HepG2 (cell line): Measurements from ENCODE around the gene HSPA6. TPM values are rescaled to one million over a fixed set of nuclear protein-coding genes. Genes with fewer than 3 reads are reported as not detected.

Source experiments
- ATAC-seq: fragments of 200-7000 bp; cut with Tn5 transposase; 3 replicates; pipeline ENCODE4 v1.9.1; 2020; ENCODE audit warnings: mild to moderate bottlenecking, moderate library complexity
- BruUV-seq: library from RNA; stranded (reverse); fragments of 400-500 nt; replicated peaks from 2 replicates; lab custom pipeline; 2021; lab: Mats Ljungman, UMichigan
- CTCF ChIA-PET: fragments of 300-600 bp; formaldehyde crosslinking; extraction: SDS; loops from one replicate; lab custom pipeline; 2021; ENCODE audit warnings: low total read pairs, inconsistent platforms, low intra/inter-chr PET ratio; lab: Yijun Ruan, JAX
- POLR2A ChIA-PET: fragments of 350-600 bp; sonication (Branson Sonifier 250); formaldehyde crosslinking; loops from one replicate; lab custom pipeline; 2020; ENCODE audit warnings: antibody characterized with exemption, inconsistent platforms; lab: Yijun Ruan, JAX
- DNase-seq: peaks from one replicate; pipeline ENCODE4 v3.0.0-alpha.2; 2015; ENCODE audit warnings: low spot score
- FAIRE-seq: peaks from 3 replicates; lab custom pipeline; 2011; peaks lifted over from hg19 to GRCh38; lab: Jason Lieb, UNC
- H2AFZ ChIP-seq: one replicate; pipeline ENCODE4 v1.6.1; 2011; ENCODE audit warnings: low read length, inconsistent platforms
- H3K27ac ChIP-seq: fragments of 300-600 bp; 3 replicates; pipeline ENCODE4 v1.8.0; 2011; ENCODE audit warnings: mixed run types, mild to moderate bottlenecking, mixed read lengths, low read length, inconsistent platforms; ENCODE audit not compliant: insufficient read depth; ENCODE audit errors: extremely low read length
- H3K27me3 ChIP-seq, 2 experiments: fragments of 200-600 bp in 1 of 2; 2 replicates in 1 of 2; 3 replicates in 1 of 2; pipeline versions ENCODE4 v1.6.0 to v1.8.0; 2011; ENCODE audit warnings: low read length in 2 of 2, mild to moderate bottlenecking in 2 of 2, moderate library complexity in 2 of 2, inconsistent platforms in 1 of 2; ENCODE audit not compliant: insufficient read depth in 2 of 2, control insufficient read depth in 1 of 2
- H3K36me3 ChIP-seq, 2 experiments: fragments of 200-600 bp in 1 of 2; replicated peaks in 1 of 2; 2 replicates in 1 of 2; 3 replicates in 1 of 2; pipeline versions ENCODE4 v1.5.1 to v1.8.0; 2011; ENCODE audit warnings: low read length in 2 of 2, inconsistent platforms in 1 of 2; ENCODE audit not compliant: insufficient read depth in 2 of 2, control insufficient read depth in 1 of 2
- H3K4me1 ChIP-seq: 2 replicates; pipeline ENCODE4 v1.5.1; 2012; ENCODE audit warnings: low read length, inconsistent platforms; ENCODE audit not compliant: insufficient read depth
- H3K4me2 ChIP-seq: 2 replicates; pipeline ENCODE4 v1.6.0; 2011; ENCODE audit warnings: low read depth, low read length, inconsistent platforms
- H3K4me3 ChIP-seq, 3 experiments: fragments of 200-600 bp in 1 of 3; sonication (generic), shearing (Covaris generic) in 1 of 3; replicated peaks in 1 of 3; 2 replicates each; pipeline ENCODE4 v1.5.1; 2011 to 2016; ENCODE audit warnings: low read length in 3 of 3, inconsistent platforms in 2 of 3, low read depth in 2 of 3, mild to moderate bottlenecking in 2 of 3, control low read depth in 1 of 3, mixed read lengths in 1 of 3; ENCODE audit not compliant: insufficient read depth in 1 of 3
- H3K79me2 ChIP-seq: one replicate; pipeline ENCODE4 v1.6.1; 2011; ENCODE audit warnings: low read length, inconsistent platforms; ENCODE audit not compliant: insufficient read depth
- H3K9ac ChIP-seq: 2 replicates; pipeline ENCODE4 v1.6.0; 2011; ENCODE audit warnings: mild to moderate bottlenecking, low read depth, low read length, inconsistent platforms; ENCODE audit not compliant: insufficient read depth
- H3K9me3 ChIP-seq: 2 replicates; pipeline ENCODE4 v1.5.1; 2012; ENCODE audit warnings: mild to moderate bottlenecking, low read length
- H4K20me1 ChIP-seq: 2 replicates; pipeline ENCODE4 v1.6.0; 2011; ENCODE audit warnings: inconsistent platforms, mild to moderate bottlenecking, low read length, moderate library complexity; ENCODE audit not compliant: insufficient read depth
- ELF4 ChIP-seq: sonication (generic); formaldehyde crosslinking; IDR thresholded peaks from 2 replicates; pipeline ENCODE4 v1.5.0; 2020; ENCODE audit warnings: missing genetic modification reagents, mild to moderate bottlenecking, moderate library complexity, borderline replicate concordance
- EP300 ChIP-seq, 3 experiments: sonication (generic) in 1 of 3; formaldehyde crosslinking in 1 of 3; IDR thresholded peaks; 2 replicates each; pipeline versions ENCODE4 v1.5.1 to v1.6.1; 2011 to 2020; ENCODE audit warnings: low read depth in 2 of 3, low read length in 2 of 3, borderline replicate concordance in 1 of 3, improper control_type of control experiment in 1 of 3, mild to moderate bottlenecking in 1 of 3, missing genetic modification reagents in 1 of 3, moderate library complexity in 1 of 3
- FOXK1 ChIP-seq: sonication (generic); formaldehyde crosslinking; IDR thresholded peaks from 2 replicates; pipeline ENCODE4 v1.4.0; 2020; ENCODE audit warnings: low read depth, missing genetic modification reagents, borderline replicate concordance
- GABPA ChIP-seq, 2 experiments: IDR thresholded peaks; 2 replicates each; pipeline ENCODE4 v1.6.1; 2011 to 2016; ENCODE audit warnings: low read depth in 2 of 2, low read length in 1 of 2, missing biosample characterization in 1 of 2, missing genetic modification characterization in 1 of 2
- MTA1 ChIP-seq: sonication (generic); formaldehyde crosslinking; IDR thresholded peaks from 2 replicates; pipeline ENCODE4 v1.4.0; 2020; ENCODE audit warnings: missing genetic modification reagents, mild to moderate bottlenecking, borderline replicate concordance
- SMC3 ChIP-seq: IDR thresholded peaks from 2 replicates; pipeline ENCODE4 v1.6.1; 2011; ENCODE audit warnings: low read length, improper control_type of control experiment
- ZNF850 ChIP-seq: sonication (generic); formaldehyde crosslinking; conservative IDR thresholded peaks from 2 replicates; pipeline ENCODE4 v1.9.0; 2021; ENCODE audit warnings: mild to moderate bottlenecking, missing genetic modification reagents
- ZSCAN31 ChIP-seq: sonication (generic); formaldehyde crosslinking; IDR thresholded peaks from 2 replicates; pipeline ENCODE4 v1.5.0; 2020; ENCODE audit warnings: low read depth, mild to moderate bottlenecking, missing genetic modification reagents
- WGBS: methylation state at CpG from one replicate; pipeline ENCODE4 v1.1.6; 2017; ENCODE audit warnings: low lambda C conversion rate; 5-methylcytosine and 5-hydroxymethylcytosine counted together
- in situ Hi-C: cut with HindIII; loops from 2 replicates; pipeline ENCODE4 v1.10.0; 2017; ENCODE audit warnings: low pct_unique_long_range_greater_than_20kb; ENCODE audit not compliant: extremely low pct_ligation_motif_present
- intact Hi-C: fragments of 100-400 bp; cut with micrococcal nuclease; formaldehyde crosslinking; loops from one replicate; pipeline ENCODE4 v1.10.0; 2022; ENCODE audit not compliant: unreplicated experiment
- polyA plus RNA-seq, 8 experiments: library from polyadenylated mRNA; depleted of rRNA in 3 of 8; stranded (reverse) in 7 of 8; unstranded in 1 of 8; fragments of >200 nt; fragmentation: Illumina TruSeq in 4 of 8; extraction: Trizol in 4 of 8; gene quantifications; 2 replicates each; pipeline versions ENCODE4 v1.2.1 to v1.2.3, GENCODE V29; 2011 to 2016; ENCODE audit warnings: low read depth in 4 of 8, missing spikeins in 1 of 8, mixed read lengths in 1 of 8; ENCODE audit not compliant: insufficient read depth in 1 of 8
- total RNA-seq, 5 experiments: library from RNA; depleted of rRNA; stranded (reverse); fragments of >200 nt; fragmentation: Illumina TruSeq; extraction: Trizol; gene quantifications; 2 replicates each; pipeline ENCODE4 v1.2.3, GENCODE V29; 2016; ENCODE audit warnings: low read depth in 1 of 5
- TF ChIP-seq, protein P1 (sequence below), 2 experiments: fragments of 450-650 bp in 1 of 2; sonication (generic) in 1 of 2; formaldehyde crosslinking; IDR thresholded peaks; 2 replicates each; pipeline versions ENCODE4 v1.5.0 to v1.8.0; 2020 to 2022; ENCODE audit warnings: mild to moderate bottlenecking in 1 of 2, missing genetic modification reagents in 1 of 2
- TF ChIP-seq, protein P2 (sequence below): sonication (generic); formaldehyde crosslinking; IDR thresholded peaks from 2 replicates; pipeline ENCODE4 v1.8.0; 2022; ENCODE audit warnings: missing genetic modification reagents, mild to moderate bottlenecking, moderate library complexity, borderline replicate concordance

HSPA6 gene
- total and polyA plus RNA-seq, 2 of the 13 experiments (the other 11 are each of a cell fraction or from before 2014, with no cell fraction given): 0.07 TPM; not detected in 1

DNA sequence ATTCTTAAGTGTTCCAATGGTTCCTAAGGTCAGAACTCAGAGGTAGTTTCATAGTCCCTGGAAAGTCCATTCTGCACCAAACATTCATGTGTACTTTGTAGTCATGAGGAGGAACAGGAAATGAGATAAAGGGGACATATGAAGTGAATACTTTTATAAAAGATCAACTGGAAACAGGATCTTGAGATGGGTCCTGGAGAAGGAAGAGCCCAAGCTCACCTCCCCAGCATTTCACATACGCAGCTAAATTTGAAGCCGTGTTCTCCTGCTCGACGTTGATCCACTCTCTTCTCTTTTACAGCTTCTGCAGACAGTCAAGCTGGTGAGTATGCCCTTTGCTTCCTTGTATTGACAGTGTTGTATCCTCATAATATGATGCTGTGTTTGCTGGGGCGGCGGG is 18.7 kb upstream of the HSPA6 start:
- peaks cover 25% of the 10 kb centered on the region for H3K4me1 ChIP-seq
- no peaks in the 10 kb centered on the region for H4K20me1 ChIP-seq
- CTCF ChIA-PET: no interaction called here
- no peak for FAIRE-seq
- intact Hi-C loops: no loop called here
- peak overlapping the region; percentile 60; the same call in 1 of the 2 replicates for H3K4me2 ChIP-seq
- H3K79me2 ChIP-seq: no peaks in the 10 kb centered on the region
- peak; percentile 62 for ATAC-seq
- H3K36me3 ChIP-seq: no peaks in the 10 kb centered on the region
- TF ChIP-seq ELF4 (CRISPR knock-in tag) (no peak), GABPA (IDR thresholded peaks at IDR 0.05; ENCODE audit: low read depth, low read length) (no peak), GABPA (CRISPR knock-in tag; IDR thresholded peaks at IDR 0.05; ENCODE audit: low read depth) (0 out of 2 replicates have a peak, but pooled peaks have one; percentile 4), SMC3 (no peak)
- H3K27me3 ChIP-seq: no peaks in the 10 kb centered on the region
- no peak overlapping the region for H3K27ac ChIP-seq
- POLR2A ChIA-PET: no interaction called here
- no peaks in the 10 kb centered on the region for H3K9me3 ChIP-seq
- H2AFZ ChIP-seq: no peak overlapping the region
- 32% methylated on average over 6 of the region's 6 CpGs for WGBS
- in situ Hi-C loops: no loop called here
- H3K4me3 ChIP-seq: peak overlapping the region in 1 of 3 experiments; percentile 58; a peak in 1 of 6 replicates
- no peak for DNase-seq
- no peak overlapping the region for H3K9ac ChIP-seq
- no TSS peak for BruUV-seq

DNA sequence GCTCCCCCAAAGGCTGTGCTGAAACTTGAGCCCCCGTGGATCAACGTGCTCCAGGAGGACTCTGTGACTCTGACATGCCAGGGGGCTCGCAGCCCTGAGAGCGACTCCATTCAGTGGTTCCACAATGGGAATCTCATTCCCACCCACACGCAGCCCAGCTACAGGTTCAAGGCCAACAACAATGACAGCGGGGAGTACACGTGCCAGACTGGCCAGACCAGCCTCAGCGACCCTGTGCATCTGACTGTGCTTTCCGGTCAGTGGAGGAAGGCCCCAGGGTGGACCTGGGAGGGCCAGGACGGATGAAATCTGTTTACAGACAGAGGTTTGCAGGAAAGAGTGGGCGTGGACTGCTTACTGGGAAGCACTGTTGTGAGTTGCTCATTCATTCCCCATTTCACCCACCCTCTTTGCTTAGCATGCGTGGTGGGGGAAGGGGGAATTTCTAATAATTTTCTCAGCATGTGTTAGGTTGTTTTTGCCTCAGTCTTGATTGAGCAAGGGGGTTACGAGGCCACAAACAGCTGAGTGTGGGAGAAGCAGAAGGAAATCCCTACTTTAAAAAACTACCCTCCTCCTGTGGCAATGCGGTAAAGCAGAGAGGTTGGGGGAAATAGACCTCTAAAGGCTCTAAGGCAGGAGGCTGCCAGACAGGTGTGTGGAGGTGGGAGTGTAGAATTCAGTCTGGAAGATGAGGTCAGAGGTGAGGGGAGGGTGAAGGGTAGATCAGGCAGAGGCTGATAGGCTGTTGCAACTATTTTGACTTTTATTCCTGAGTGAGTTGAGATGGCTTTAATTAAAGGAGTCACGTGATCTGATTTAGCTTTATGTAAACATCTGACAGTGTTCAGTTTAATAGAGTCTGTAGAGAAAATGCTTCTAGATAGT is 17.8 kb upstream of the HSPA6 start:
- no peak overlapping the region for H3K9ac ChIP-seq
- ATAC-seq (peak; percentile 92), DNase-seq (peak; percentile 41), FAIRE-seq (no peak)
- intact Hi-C loops (no loop called here), in situ Hi-C loops (no loop called here)
- no peak overlapping the region for H3K27ac ChIP-seq
- H3K4me1 ChIP-seq: peaks cover 25% of the 10 kb centered on the region
- no peaks in the 10 kb centered on the region for H3K36me3 ChIP-seq
- no TSS peak for BruUV-seq
- H3K4me3 ChIP-seq: peak overlapping the region in 1 of 3 experiments; percentile 58; a peak in 2 of 6 replicates
- no peaks in the 10 kb centered on the region for H3K79me2 ChIP-seq
- H3K4me2 ChIP-seq: peak overlapping the region; percentile 60
- H3K9me3 ChIP-seq: no peaks in the 10 kb centered on the region
- H3K27me3 ChIP-seq: no peaks in the 10 kb centered on the region
- ChIA-PET POLR2A (no interaction called here), CTCF (no interaction called here)
- 2% methylated on average over 4 of the region's 15 CpGs for WGBS
- no peaks in the 10 kb centered on the region for H4K20me1 ChIP-seq
- no peak overlapping the region for H2AFZ ChIP-seq
- TF ChIP-seq ZSCAN31 (CRISPR knock-in tag) (no peak), EP300 (IDR thresholded peaks at IDR 0.05; ENCODE audit: low read depth in 2 of 2, low read length in 2 of 2) (no peak), EP300 (CRISPR knock-in tag; IDR thresholded peaks at IDR 0.05; ENCODE audit: borderline replicate concordance) (peak; percentile 29; the same call in 1 of the 2 replicates), FOXK1 (CRISPR knock-in tag) (no peak), MTA1 (no peak), ZNF850 (0 out of 2 replicates have a peak, but pooled peaks have one; percentile 34)
- TF ChIP-seq, protein P1, sequence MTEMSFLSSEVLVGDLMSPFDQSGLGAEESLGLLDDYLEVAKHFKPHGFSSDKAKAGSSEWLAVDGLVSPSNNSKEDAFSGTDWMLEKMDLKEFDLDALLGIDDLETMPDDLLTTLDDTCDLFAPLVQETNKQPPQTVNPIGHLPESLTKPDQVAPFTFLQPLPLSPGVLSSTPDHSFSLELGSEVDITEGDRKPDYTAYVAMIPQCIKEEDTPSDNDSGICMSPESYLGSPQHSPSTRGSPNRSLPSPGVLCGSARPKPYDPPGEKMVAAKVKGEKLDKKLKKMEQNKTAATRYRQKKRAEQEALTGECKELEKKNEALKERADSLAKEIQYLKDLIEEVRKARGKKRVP (CRISPR knock-in tag; IDR thresholded peaks at IDR 0.05): no peak
- TF ChIP-seq, protein P2, sequence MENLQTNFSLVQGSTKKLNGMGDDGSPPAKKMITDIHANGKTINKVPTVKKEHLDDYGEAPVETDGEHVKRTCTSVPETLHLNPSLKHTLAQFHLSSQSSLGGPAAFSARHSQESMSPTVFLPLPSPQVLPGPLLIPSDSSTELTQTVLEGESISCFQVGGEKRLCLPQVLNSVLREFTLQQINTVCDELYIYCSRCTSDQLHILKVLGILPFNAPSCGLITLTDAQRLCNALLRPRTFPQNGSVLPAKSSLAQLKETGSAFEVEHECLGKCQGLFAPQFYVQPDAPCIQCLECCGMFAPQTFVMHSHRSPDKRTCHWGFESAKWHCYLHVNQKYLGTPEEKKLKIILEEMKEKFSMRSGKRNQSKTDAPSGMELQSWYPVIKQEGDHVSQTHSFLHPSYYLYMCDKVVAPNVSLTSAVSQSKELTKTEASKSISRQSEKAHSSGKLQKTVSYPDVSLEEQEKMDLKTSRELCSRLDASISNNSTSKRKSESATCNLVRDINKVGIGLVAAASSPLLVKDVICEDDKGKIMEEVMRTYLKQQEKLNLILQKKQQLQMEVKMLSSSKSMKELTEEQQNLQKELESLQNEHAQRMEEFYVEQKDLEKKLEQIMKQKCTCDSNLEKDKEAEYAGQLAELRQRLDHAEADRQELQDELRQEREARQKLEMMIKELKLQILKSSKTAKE (CRISPR knock-in tag): no peak
